AG04450 (cell line): ENCODE measurements around the gene CNIH3. TPM values are rescaled to one million over a fixed set of nuclear protein-coding genes. Genes with fewer than 3 reads are reported as not detected.
A peak's percentile ranks its signal among the peaks of the same experiment; 100 is the strongest.

Experiments
- CTCF ChIA-PET: fragments of 300-600, 350-600 bp; formaldehyde crosslinking; extraction: SDS; loops from one replicate; lab custom pipeline; 2022; ENCODE audit warnings: antibody characterized with exemption, inconsistent platforms; lab: Charles Lee
- POLR2A ChIA-PET: fragments of 350-600 bp; formaldehyde crosslinking; extraction: SDS; loops from one replicate; lab custom pipeline; 2021; ENCODE audit warnings: antibody characterized with exemption, inconsistent platforms; lab: Yijun Ruan, JAX
- DNase-seq: peaks from one replicate; pipeline ENCODE4 v3.0.0-alpha.2; 2011; ENCODE audit warnings: low read depth, low spot score
- H3K27ac ChIP-seq: one replicate; pipeline ENCODE4 v1.5.1; 2012; ENCODE audit warnings: low read depth, low read length, control low read depth
- H3K27me3 ChIP-seq: one replicate; pipeline ENCODE4 v1.6.0; 2012; ENCODE audit warnings: low read length; ENCODE audit not compliant: control insufficient read depth, insufficient read depth
- H3K4me3 ChIP-seq: 2 replicates; pipeline ENCODE4 v1.5.1; 2011; ENCODE audit warnings: mild to moderate bottlenecking, low read depth, low read length, control low read depth
- H3K9me3 ChIP-seq: 2 replicates; pipeline ENCODE4 v1.5.1; 2012; ENCODE audit warnings: low read length; ENCODE audit not compliant: control insufficient read depth, insufficient read depth
- polyA plus RNA-seq: library from polyadenylated mRNA; depleted of rRNA; stranded (reverse); fragments of >200 nt; gene quantifications from 2 replicates; pipeline ENCODE4 v1.2.3, GENCODE V29; 2011
- TF ChIP-seq, protein P1 (sequence below): IDR thresholded peaks from 2 replicates; pipeline ENCODE4 v1.5.1; 2011; ENCODE audit warnings: low read depth, low read length, control low read depth, inconsistent platforms

The CNIH3 gene
- polyA plus RNA-seq, 1 experiment, result 6.5 TPM

DNA sequence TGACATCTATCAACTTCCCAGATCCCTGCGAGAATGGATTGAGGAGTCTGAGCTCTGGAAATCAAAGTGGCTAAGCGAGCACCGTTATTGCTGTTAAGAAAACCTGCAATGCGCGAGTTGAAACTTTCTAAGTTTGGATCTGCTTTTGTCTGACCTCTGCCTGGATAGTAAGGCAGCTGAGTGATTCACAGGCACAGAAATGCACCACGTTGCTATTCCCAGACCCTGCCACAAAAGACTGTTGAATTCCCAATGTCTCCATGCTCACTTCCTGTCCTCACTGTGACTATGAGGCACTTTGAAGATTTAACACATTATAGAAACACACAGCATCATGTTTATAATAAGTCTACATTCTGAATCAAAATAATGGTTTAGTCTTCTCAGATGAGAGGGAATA lies 27.1 kb upstream of the CNIH3 start:
- ChIA-PET CTCF (interaction anchor here (0.6 to 1.4 kb wide), 4 partner anchors 43 to 262 kb away, joined by 3 to 5 read pairs (median 4); no protein-coding TSS in a partner anchor), POLR2A (interaction anchor here (0.6 kb wide), 1 partner anchor 26 kb away, joined by 3 read pairs; no protein-coding TSS in a partner anchor)
- H3K9me3 ChIP-seq, result peaks cover 5% of the 10 kb centered on the region; the same call in 1 of the 2 replicates

DNA sequence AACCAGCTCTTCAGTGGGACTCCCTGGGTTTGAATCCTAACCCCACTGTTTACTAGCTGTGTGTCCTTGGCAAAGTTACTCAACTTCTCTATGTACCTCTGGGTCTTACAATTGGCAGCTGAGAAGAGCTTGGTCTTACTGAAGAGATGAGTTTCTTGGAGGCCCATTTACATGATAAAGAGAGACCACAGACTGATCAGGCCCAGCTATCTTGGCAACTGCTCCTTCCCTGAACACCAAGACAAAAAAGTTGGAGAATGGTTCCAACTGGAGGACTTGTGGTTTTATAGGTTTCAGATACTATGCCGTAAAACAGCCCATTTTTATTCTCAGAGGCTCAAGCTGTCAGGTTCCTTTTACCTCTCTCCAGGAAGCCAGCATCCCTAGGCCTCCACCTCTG lies 24.8 kb upstream of the CNIH3 start:
- no peak overlapping the region for H3K27ac ChIP-seq
- H3K4me3 ChIP-seq, result no peak overlapping the region
- DNase-seq, result no peak
- ChIA-PET CTCF (interaction anchor here (1.1 kb wide), 1 partner anchor 78 kb away, joined by 6 read pairs; no protein-coding TSS in a partner anchor), POLR2A (no interaction called here)
- TF ChIP-seq, protein P1, sequence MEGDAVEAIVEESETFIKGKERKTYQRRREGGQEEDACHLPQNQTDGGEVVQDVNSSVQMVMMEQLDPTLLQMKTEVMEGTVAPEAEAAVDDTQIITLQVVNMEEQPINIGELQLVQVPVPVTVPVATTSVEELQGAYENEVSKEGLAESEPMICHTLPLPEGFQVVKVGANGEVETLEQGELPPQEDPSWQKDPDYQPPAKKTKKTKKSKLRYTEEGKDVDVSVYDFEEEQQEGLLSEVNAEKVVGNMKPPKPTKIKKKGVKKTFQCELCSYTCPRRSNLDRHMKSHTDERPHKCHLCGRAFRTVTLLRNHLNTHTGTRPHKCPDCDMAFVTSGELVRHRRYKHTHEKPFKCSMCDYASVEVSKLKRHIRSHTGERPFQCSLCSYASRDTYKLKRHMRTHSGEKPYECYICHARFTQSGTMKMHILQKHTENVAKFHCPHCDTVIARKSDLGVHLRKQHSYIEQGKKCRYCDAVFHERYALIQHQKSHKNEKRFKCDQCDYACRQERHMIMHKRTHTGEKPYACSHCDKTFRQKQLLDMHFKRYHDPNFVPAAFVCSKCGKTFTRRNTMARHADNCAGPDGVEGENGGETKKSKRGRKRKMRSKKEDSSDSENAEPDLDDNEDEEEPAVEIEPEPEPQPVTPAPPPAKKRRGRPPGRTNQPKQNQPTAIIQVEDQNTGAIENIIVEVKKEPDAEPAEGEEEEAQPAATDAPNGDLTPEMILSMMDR, result no peak
- H3K27me3 ChIP-seq, result no peaks in the 10 kb centered on the region
- peaks cover 5% of the 10 kb centered on the region; the same call in 1 of the 2 replicates for H3K9me3 ChIP-seq

More for the DNA sequence above, 27.1 kb upstream of the CNIH3 start:
- H3K27me3 ChIP-seq, result no peaks in the 10 kb centered on the region
- TF ChIP-seq, protein P1, result no peak
- no peak overlapping the region for H3K4me3 ChIP-seq
- no peak overlapping the region for H3K27ac ChIP-seq
- no peak for DNase-seq

DNA sequence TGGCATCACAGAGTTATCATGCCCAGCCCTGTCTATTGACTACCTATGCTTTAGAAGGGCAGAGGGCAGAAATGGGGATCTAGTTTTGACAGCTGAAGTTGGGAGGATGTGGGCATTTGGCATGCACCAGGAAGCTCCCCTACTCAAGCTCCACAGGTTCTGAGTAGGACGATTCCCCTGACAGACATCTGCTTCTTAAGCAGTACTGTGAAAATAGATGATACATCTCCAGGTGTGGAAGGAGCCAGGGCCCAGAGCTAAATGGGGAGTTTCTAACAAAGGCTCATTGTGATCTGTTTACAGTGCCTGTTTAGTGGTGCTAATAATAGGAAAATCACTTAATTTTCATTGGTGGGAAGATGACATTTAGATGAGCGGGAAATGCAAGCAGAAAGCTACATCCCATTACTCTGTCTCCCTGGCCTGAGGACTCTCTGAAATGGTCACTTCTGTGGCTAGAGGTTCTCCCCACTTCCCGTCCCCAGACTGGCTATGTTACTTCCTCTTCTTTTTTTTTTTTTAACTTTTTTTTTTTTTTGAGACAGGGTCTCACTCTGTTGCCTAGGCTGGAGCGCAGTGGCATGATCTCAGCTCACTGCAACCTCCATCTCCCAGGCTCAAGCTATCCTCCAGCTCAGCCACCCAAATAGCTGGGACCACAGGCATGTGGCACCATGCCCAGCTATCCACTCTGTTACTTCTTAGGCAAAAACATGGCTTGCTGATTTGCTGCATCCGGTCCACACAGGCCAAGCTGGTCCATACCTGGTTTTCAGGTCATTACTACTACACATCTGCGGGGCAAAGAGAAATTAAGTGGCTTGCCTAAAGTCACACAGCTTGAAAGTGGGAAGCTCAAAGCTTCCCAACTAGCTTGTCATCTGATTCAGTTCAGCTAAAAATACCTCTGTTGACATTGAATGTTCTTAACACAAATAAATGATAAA lies 23.2 kb upstream of the CNIH3 start:
- CTCF ChIA-PET, result interaction anchor here (0.6 to 1.4 kb wide), 6 partner anchors 17 to 332 kb away, joined by 3 to 6 read pairs (median 4); no protein-coding TSS in a partner anchor
- H3K27me3 ChIP-seq, result no peaks in the 10 kb centered on the region
- H3K27ac ChIP-seq, result no peak overlapping the region
- H3K4me3 ChIP-seq, result no peak overlapping the region
- POLR2A ChIA-PET, result interaction anchor here (0.6 to 2.4 kb wide), 2 partner anchors 11 to 68 kb away, joined by 3 to 10 read pairs; no protein-coding TSS in a partner anchor
- TF ChIP-seq, protein P1, result no peak
- peak; percentile 63 for DNase-seq
- peaks cover 5% of the 10 kb centered on the region; the same call in 1 of the 2 replicates for H3K9me3 ChIP-seq

DNA sequence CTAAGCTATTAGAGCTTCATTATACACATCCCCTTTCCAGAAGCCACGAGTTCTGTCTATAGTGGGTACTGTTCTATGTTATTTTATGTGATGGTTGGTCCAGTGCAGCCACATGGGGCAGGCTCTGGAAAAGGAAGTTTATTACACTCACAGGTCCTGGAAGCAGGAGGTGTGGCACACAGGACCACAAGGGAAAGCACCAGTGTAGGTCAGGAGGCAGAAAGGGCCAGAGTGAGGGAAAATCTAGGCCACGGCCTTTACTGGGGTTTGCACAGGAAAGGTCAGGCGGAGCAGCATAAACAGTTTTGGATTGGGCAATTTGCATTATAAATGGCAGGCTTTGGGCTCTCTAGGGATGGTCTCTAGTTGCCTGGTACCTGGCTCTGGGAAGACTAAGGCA lies 21.8 kb upstream of the CNIH3 start:
- Histone ChIP-seq H3K9me3 (no peaks in the 10 kb centered on the region), H3K4me3 (no peak overlapping the region), H3K27me3 (no peaks in the 10 kb centered on the region), H3K27ac (no peak overlapping the region)
- POLR2A ChIA-PET, result interaction anchor here (2.4 kb wide), 1 partner anchor 12 kb away, joined by 10 read pairs; no protein-coding TSS in a partner anchor
- CTCF ChIA-PET, result no interaction called here
- no peak for DNase-seq
- TF ChIP-seq, protein P1, result no peak
